ENCODE results near the gene SCMH1. TPM values are rescaled to one million over a fixed set of nuclear protein-coding genes. Genes with fewer than 3 reads are reported as not detected.

Gene SCMH1
- 100 to 1,000 TPM in 1 of 4 donors, 10 to 100 TPM in 3; 76.5 to 110 (median 92.4) TPM for total RNA-seq

DNA sequence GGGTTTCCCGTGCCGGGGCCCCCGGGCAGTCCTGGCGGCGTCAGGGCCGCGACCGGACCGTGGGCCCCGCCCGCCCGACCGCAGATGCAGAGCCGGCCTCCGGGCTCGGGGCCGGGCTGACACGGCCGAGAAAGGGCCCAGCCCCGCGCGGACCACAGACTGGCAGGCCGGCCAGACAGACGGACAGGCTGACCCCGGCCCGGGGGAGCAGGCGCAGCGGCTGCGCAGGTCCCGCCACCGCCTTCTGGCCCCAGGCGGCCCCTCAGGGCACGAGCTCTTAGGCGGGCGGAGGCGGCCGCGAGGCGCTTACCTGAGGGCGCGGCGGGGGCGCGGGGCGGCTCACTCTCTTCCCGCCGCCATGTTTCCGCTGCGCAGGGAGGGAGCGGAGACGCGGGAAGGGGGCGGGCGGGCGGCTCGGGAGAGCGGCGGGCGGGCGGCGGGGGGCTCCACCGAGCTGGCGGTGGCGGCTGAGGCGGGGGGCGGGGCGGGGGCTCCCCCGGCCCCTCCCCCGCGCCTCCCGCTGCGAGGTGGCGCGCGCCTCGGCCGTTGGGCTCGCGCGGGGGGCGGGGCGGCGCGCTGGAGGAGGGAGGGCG is at the start of gene SCMH1:
TSS of gene SCMH1 (minus strand) at position 558 of the 593 bp plus-strand sequence. CDS start 56,173 bp downstream, outside the sequence.
- H3K9me3 ChIP-seq = no peaks in the 10 kb centered on the region
- intact Hi-C loops (cut with DNase I) = loop anchor here (10.0 kb wide), 1 partner anchor 197 kb away; no protein-coding TSS in a partner anchor
- H3K4me1 ChIP-seq = peaks cover 18 to 59% (median 49%) of the 10 kb centered on the region in 4 donors
- WGBS = 0% methylated on average over 1 of the region's 85 CpGs
- H3K36me3 ChIP-seq = no peaks in the 10 kb centered on the region
- H3K27ac ChIP-seq (replicated peaks in 1 of 4) = peak within 1 kb of the TSS; percentile 96 to 99 (median 98)
- no peak for TF ChIP-seq CTCF (IDR thresholded peaks at IDR 0.05)
- no peak for TF ChIP-seq POLR2AphosphoS5 (IDR thresholded peaks at IDR 0.05)
- H3K4me3 ChIP-seq = peak within 1 kb of the TSS; percentile 78 to 92 (median 84)
- no peaks in the 10 kb centered on the region for H3K27me3 ChIP-seq
- DNase-seq (ENCODE audit: extremely low spot score) = no peak

DNA sequence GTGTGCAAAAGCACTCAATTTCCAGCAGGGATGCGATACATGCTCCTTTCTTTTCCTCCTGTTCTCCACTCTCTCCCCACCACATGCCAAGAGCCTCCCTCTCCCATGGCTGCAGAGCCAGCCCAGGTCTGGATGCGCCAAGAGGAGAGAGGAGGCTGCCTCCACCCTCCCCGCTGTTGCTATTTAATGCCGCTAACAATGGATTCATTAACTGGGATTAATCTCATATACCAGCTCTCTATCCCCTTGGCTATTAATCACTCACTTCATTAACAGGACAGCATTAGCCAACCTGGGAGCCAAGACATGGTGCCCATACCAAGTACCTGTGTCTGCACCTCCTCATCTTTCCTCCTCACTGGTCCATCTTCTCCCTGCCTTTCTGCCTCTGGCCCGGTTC is 49.1 kb upstream of the SCMH1 start:
- H3K4me3 ChIP-seq = no peak overlapping the region
- peaks cover 0 to 28% (median 0%) of the 10 kb centered on the region in 4 donors for H3K27me3 ChIP-seq
- no peaks in the 10 kb centered on the region for H3K36me3 ChIP-seq
- TF ChIP-seq POLR2A (IDR thresholded peaks at IDR 0.05; ENCODE audit: low read depth) (no peak), POLR2AphosphoS5 (IDR thresholded peaks at IDR 0.05) (no peak), EP300 (IDR thresholded peaks at IDR 0.05) (no peak), CTCF (IDR thresholded peaks at IDR 0.05) (no peak)
- no peak overlapping the region for H3K27ac ChIP-seq (replicated peaks in 1 of 4)
- H3K4me1 ChIP-seq = peaks cover 0 to 5% (median 0%) of the 10 kb centered on the region in 4 donors
- DNase-seq (ENCODE audit: extremely low spot score) = no peak
- 90% methylated on average over 5 of the region's 5 CpGs for WGBS
- H3K9me3 ChIP-seq = no peaks in the 10 kb centered on the region
- intact Hi-C loops (cut with DNase I) = no loop called here

- Histone ChIP-seq H3K27ac (replicated peaks in 1 of 4) (no peak overlapping the region), H3K9me3 (no peaks in the 10 kb centered on the region), H3K27me3 (peaks cover 0 to 28% (median 0%) of the 10 kb centered on the region in 4 donors), H3K4me3 (no peak overlapping the region), H3K4me1 (peaks cover 0 to 19% (median 4%) of the 10 kb centered on the region in 4 donors), H3K36me3 (no peaks in the 10 kb centered on the region)
- 95% methylated on average over 5 of the region's 5 CpGs for WGBS
- intact Hi-C loops (cut with DNase I) = no loop called here
- no peak for DNase-seq (ENCODE audit: extremely low spot score)
- no peak for TF ChIP-seq EP300 (IDR thresholded peaks at IDR 0.05)
- no peak for TF ChIP-seq POLR2A (IDR thresholded peaks at IDR 0.05; ENCODE audit: low read depth)
- no peak for TF ChIP-seq CTCF (IDR thresholded peaks at IDR 0.05)
- TF ChIP-seq POLR2AphosphoS5 (IDR thresholded peaks at IDR 0.05) = no peak
Measured at GRCh38 chr1:41289196-41289595, 47.1 kb upstream of the SCMH1 start.

GRCh38 chr1:41286992-41287391 is 44.9 kb upstream of the SCMH1 start:
- intact Hi-C loops (cut with DNase I) = no loop called here
- DNase-seq (ENCODE audit: extremely low spot score) = no peak
- WGBS = 82% methylated on average over 4 of the region's 4 CpGs
- Histone ChIP-seq H3K9me3 (no peaks in the 10 kb centered on the region), H3K36me3 (no peaks in the 10 kb centered on the region), H3K4me1 (peaks cover 0 to 23% (median 11%) of the 10 kb centered on the region in 4 donors), H3K4me3 (no peak overlapping the region), H3K27me3 (peaks cover 0 to 31% (median 0%) of the 10 kb centered on the region in 4 donors), H3K27ac (replicated peaks in 1 of 4) (no peak overlapping the region)
- TF ChIP-seq POLR2A (IDR thresholded peaks at IDR 0.05; ENCODE audit: low read depth) (no peak), POLR2AphosphoS5 (IDR thresholded peaks at IDR 0.05) (no peak), CTCF (IDR thresholded peaks at IDR 0.05) (no peak)

DNA sequence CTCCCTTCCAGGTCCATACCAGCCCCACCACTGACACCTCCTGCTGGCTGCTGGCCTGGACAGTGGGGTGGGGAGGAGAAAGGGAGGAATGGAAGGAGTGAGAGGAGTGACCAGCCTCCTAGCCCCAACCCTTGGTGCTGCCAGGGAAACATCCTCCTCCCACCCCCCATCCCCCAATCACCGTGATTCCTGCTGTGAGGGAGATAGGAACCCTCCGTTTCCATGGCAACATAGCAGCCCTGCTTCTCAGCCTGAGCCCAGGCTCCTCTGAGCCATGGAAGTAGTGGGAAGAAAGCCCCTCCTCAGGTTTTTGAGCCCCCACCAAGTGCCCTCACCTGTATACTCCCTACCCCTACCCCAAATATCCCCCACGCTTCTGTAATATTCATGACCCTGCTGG is 44.4 kb upstream of the SCMH1 start:
- Histone ChIP-seq H3K4me1 (peaks cover 0 to 23% (median 11%) of the 10 kb centered on the region in 4 donors), H3K36me3 (no peaks in the 10 kb centered on the region), H3K4me3 (no peak overlapping the region), H3K9me3 (no peaks in the 10 kb centered on the region), H3K27me3 (peaks cover 0 to 31% (median 0%) of the 10 kb centered on the region in 4 donors), H3K27ac (replicated peaks in 1 of 4) (no peak overlapping the region)
- 100% methylated on average over 1 of the region's 3 CpGs for WGBS
- no peak for TF ChIP-seq POLR2A (IDR thresholded peaks at IDR 0.05; ENCODE audit: low read depth)
- TF ChIP-seq POLR2AphosphoS5 (IDR thresholded peaks at IDR 0.05) = no peak
- TF ChIP-seq CTCF (IDR thresholded peaks at IDR 0.05) = no peak
- TF ChIP-seq EP300 (IDR thresholded peaks at IDR 0.05) = no peak
- no peak for DNase-seq (ENCODE audit: extremely low spot score)
- intact Hi-C loops (cut with DNase I) = no loop called here
